ENCODE results near the gene SEC63. TPM values are rescaled to one million over a fixed set of nuclear protein-coding genes. Genes with fewer than 3 reads are reported as not detected.
"Not testable (repeated sequence)": the region's sequence is repeated elsewhere in the genome, so short reads cannot be mapped to it uniquely, and the experiment has no call there.

SEC63 gene
- total RNA-seq, 4 donors from 2014 or later, result 10.1 to 23.1 (median 11.2) TPM

DNA sequence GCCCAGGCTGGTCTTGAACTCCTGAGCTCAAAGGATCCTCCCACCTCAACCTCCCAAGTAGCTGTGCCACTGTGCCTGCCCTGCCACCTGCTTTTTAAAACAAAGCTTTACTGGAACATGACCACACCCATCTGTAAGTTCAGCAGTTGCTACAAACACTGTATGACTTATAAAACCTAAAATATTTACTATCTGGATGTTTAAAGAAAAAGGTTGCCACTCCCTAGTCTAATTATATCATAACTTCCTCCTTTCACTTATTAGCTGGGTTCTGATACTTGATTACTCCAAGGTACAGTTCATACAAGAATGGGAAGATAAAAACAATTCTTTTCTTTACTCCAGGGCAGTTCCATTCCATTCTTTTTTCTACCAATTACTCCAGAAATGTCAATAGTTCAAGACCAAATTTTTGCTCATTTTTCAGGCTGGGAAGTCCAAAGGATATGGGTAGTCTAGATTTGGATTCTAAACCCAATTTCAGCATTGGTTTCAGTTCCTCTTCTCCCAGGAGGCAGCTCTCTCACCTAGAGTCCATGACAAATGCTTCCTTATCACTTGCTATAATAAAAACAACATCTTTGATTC lies 63.1 kb downstream of the SEC63 start:
- Histone ChIP-seq H3K4me1 (no peaks in the 10 kb centered on the region), H3K27me3 (no peaks in the 10 kb centered on the region), H3K9me3 (no peaks in the 10 kb centered on the region), H3K36me3 (peaks cover 0 to 71% of the 10 kb centered on the region in 2 donors), H3K4me3 (no peak overlapping the region), H3K27ac (no peak overlapping the region)
- in situ Hi-C loops (cut with MboI; ENCODE audit: low sequenced_read_pairs in 4 of 4), result no loop called here
- TF ChIP-seq POLR2A (IDR thresholded peaks at IDR 0.05), result no peak
- TF ChIP-seq, protein P1, sequence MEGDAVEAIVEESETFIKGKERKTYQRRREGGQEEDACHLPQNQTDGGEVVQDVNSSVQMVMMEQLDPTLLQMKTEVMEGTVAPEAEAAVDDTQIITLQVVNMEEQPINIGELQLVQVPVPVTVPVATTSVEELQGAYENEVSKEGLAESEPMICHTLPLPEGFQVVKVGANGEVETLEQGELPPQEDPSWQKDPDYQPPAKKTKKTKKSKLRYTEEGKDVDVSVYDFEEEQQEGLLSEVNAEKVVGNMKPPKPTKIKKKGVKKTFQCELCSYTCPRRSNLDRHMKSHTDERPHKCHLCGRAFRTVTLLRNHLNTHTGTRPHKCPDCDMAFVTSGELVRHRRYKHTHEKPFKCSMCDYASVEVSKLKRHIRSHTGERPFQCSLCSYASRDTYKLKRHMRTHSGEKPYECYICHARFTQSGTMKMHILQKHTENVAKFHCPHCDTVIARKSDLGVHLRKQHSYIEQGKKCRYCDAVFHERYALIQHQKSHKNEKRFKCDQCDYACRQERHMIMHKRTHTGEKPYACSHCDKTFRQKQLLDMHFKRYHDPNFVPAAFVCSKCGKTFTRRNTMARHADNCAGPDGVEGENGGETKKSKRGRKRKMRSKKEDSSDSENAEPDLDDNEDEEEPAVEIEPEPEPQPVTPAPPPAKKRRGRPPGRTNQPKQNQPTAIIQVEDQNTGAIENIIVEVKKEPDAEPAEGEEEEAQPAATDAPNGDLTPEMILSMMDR (IDR thresholded peaks at IDR 0.05 in 4 of 5, conservative IDR thresholded peaks at IDR 0.05 in 1 of 5), result no peak
- intact Hi-C loops (cut with DNase I; ENCODE audit: low total_unique reads), result no loop called here
- no peak for DNase-seq
- no peak for ATAC-seq

- H3K9me3 ChIP-seq; H3K4me3 ChIP-seq; intact Hi-C loops (cut with DNase I; ENCODE audit: low total_unique reads); in situ Hi-C loops (cut with MboI; ENCODE audit: low sequenced_read_pairs in 4 of 4); H3K4me1 ChIP-seq; ATAC-seq; H3K27me3 ChIP-seq; H3K27ac ChIP-seq; DNase-seq: not testable (repeated sequence)
- H3K36me3 ChIP-seq, result peaks cover 0 to 45% of the 10 kb centered on the region in 2 donors
Observed at GRCh38 chr6:107890431-107890830, 67.6 kb downstream of the SEC63 start.

DNA sequence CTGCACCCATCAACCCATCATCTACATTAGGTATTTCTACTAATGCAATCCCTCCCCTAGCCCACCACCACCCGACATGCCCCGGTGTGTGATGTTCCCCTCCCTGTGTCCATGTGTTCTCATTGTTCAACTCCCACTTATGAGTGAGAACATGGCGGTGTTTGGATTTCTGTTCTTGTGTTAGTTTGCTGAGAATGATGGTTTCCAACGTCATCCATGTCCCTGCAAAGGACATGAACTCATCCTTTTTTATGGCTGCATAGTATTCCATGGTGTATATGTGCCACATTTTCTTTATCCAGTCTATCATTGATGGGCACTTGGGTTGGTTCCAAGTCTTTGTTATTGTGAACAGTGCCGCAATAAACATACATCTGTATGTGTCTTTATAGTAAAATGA lies 72.1 kb downstream of the SEC63 start:
- DNase-seq; H3K27me3 ChIP-seq; H3K4me1 ChIP-seq; intact Hi-C loops (cut with DNase I; ENCODE audit: low total_unique reads); H3K27ac ChIP-seq; ATAC-seq; H3K4me3 ChIP-seq; in situ Hi-C loops (cut with MboI; ENCODE audit: low sequenced_read_pairs in 4 of 4); H3K9me3 ChIP-seq: not testable (repeated sequence)
- H3K36me3 ChIP-seq, result peaks cover 0 to 16% of the 10 kb centered on the region in 2 donors

DNA sequence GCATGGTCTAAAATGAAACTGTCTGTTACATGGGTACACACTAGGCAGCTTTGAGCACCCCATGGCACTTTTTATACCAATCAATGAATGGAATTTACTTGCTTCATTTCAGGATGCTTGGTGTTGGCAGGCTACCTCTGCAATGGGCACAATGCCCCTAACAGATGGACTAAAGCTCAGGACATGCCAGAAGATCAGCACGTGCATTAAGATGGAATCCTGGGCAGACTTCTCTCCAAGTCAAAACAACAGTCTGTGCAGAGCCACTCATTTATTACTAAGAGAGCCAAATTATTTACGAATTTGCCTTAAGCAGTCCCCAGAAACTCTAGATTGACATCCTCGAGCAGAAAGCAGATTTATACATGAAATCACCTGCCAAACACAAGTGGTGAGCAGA lies 78.1 kb downstream of the SEC63 start:
- in situ Hi-C loops (cut with MboI; ENCODE audit: low sequenced_read_pairs in 4 of 4) (no loop called here), intact Hi-C loops (cut with DNase I; ENCODE audit: low total_unique reads) (no loop called here)
- DNase-seq, result no peak
- Histone ChIP-seq H3K27me3 (no peaks in the 10 kb centered on the region), H3K36me3 (peaks cover 0 to 48% of the 10 kb centered on the region in 2 donors), H3K9me3 (no peaks in the 10 kb centered on the region), H3K27ac (no peak overlapping the region), H3K4me1 (no peaks in the 10 kb centered on the region), H3K4me3 (no peak overlapping the region)
- no peak for TF ChIP-seq POLR2A (IDR thresholded peaks at IDR 0.05)
- TF ChIP-seq, protein P1 (IDR thresholded peaks at IDR 0.05 in 4 of 5, conservative IDR thresholded peaks at IDR 0.05 in 1 of 5), result no peak
- no peak for ATAC-seq

DNA sequence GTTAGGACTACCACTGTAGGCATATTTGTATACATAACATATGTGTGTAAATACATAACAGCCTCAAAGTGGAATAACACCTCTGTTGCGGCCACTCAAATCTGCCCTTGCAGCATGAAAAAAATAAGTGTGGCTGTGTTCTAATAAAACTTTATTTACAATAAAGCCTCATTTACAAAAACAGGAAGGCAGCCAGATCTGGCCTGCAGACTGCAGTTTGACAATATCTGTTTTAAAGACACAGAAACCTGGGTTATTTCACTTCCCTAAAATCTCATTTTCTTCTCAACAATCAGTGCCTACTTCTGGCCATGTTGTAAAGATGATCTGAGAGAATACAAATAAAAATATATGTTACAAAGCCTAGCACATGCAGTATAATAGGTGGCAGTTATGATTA lies 80.0 kb downstream of the SEC63 start:
- H3K27ac ChIP-seq, result no peak overlapping the region

GRCh38 chr6:107871976-107872375 lies 86.0 kb downstream of the SEC63 start:
- Histone ChIP-seq H3K4me3 (no peak overlapping the region), H3K27ac (no peak overlapping the region), H3K36me3 (peaks cover 0 to 42% of the 10 kb centered on the region in 2 donors), H3K4me1 (no peaks in the 10 kb centered on the region), H3K27me3 (no peaks in the 10 kb centered on the region), H3K9me3 (no peaks in the 10 kb centered on the region)
- no peak for ATAC-seq
- no peak for TF ChIP-seq POLR2A (IDR thresholded peaks at IDR 0.05)
- TF ChIP-seq, protein P1 (IDR thresholded peaks at IDR 0.05 in 4 of 5, conservative IDR thresholded peaks at IDR 0.05 in 1 of 5), result no peak
- no peak for DNase-seq
- in situ Hi-C loops (cut with MboI; ENCODE audit: low sequenced_read_pairs in 4 of 4) (no loop called here), intact Hi-C loops (cut with DNase I; ENCODE audit: low total_unique reads) (no loop called here)

More for the DNA sequence above, 80.0 kb downstream of the SEC63 start:
- H3K36me3 ChIP-seq, result peaks cover 0 to 53% of the 10 kb centered on the region in 2 donors
- ATAC-seq, result no peak
- no peaks in the 10 kb centered on the region for H3K27me3 ChIP-seq
- in situ Hi-C loops (cut with MboI; ENCODE audit: low sequenced_read_pairs in 4 of 4) (no loop called here), intact Hi-C loops (cut with DNase I; ENCODE audit: low total_unique reads) (no loop called here)
- no peak for TF ChIP-seq POLR2A (IDR thresholded peaks at IDR 0.05)
- no peak overlapping the region for H3K4me3 ChIP-seq
- no peak for DNase-seq
- no peaks in the 10 kb centered on the region for H3K9me3 ChIP-seq
- H3K4me1 ChIP-seq, result no peaks in the 10 kb centered on the region

GRCh38 chr6:107871512-107871911 lies 86.5 kb downstream of the SEC63 start:
- H3K4me1 ChIP-seq; intact Hi-C loops (cut with DNase I; ENCODE audit: low total_unique reads); in situ Hi-C loops (cut with MboI; ENCODE audit: low sequenced_read_pairs in 4 of 4); ATAC-seq; H3K27ac ChIP-seq; DNase-seq; H3K27me3 ChIP-seq; H3K4me3 ChIP-seq; H3K9me3 ChIP-seq: not testable (repeated sequence)
- peaks cover 0 to 42% of the 10 kb centered on the region in 2 donors for H3K36me3 ChIP-seq

Data from gastrocnemius medialis (tissue), 4 donors.